KOPT-K1 (cell line): ENCODE measurements around the gene LIMA1.
"Not testable (repeated sequence)": the region's sequence is repeated elsewhere in the genome, so short reads cannot be mapped to it uniquely, and the experiment has no call there.

Experiments used
- H3K27ac ChIP-seq: fragments of 200-600 bp; sonication (generic); 2 replicates; pipeline ENCODE4 v1.5.1; 2016; ENCODE audit warnings: antibody characterized with exemption, mild to moderate bottlenecking, low read depth, low read length; ENCODE audit not compliant: poor library complexity, severe bottlenecking
- H3K36me3 ChIP-seq: fragments of 200-600 bp; sonication (generic); 2 replicates; pipeline ENCODE4 v1.5.1; 2017; ENCODE audit warnings: antibody characterized with exemption, mild to moderate bottlenecking, low read length, moderate library complexity; ENCODE audit not compliant: insufficient read depth
- H3K9me3 ChIP-seq: fragments of 200-600 bp; sonication (generic); 2 replicates; pipeline ENCODE4 v1.5.1; 2017; ENCODE audit warnings: antibody characterized with exemption, low read length, mild to moderate bottlenecking; ENCODE audit not compliant: insufficient read depth, poor library complexity, severe bottlenecking

Gene LIMA1

GRCh38 chr12:50268482-50268881 is 14.8 kb downstream of the LIMA1 start:
- no peaks in the 10 kb centered on the region for H3K9me3 ChIP-seq
- H3K27ac ChIP-seq: no peak overlapping the region
- H3K36me3 ChIP-seq: no peaks in the 10 kb centered on the region

- no peaks in the 10 kb centered on the region for H3K9me3 ChIP-seq
- H3K36me3 ChIP-seq: no peaks in the 10 kb centered on the region
- H3K27ac ChIP-seq: no peak overlapping the region
Observed at GRCh38 chr12:50265770-50266524, 17.4 kb downstream of the LIMA1 start.

GRCh38 chr12:50263832-50264231 is 19.5 kb downstream of the LIMA1 start:
- Histone ChIP-seq H3K36me3 (no peaks in the 10 kb centered on the region), H3K9me3 (no peaks in the 10 kb centered on the region), H3K27ac (no peak overlapping the region)

DNA sequence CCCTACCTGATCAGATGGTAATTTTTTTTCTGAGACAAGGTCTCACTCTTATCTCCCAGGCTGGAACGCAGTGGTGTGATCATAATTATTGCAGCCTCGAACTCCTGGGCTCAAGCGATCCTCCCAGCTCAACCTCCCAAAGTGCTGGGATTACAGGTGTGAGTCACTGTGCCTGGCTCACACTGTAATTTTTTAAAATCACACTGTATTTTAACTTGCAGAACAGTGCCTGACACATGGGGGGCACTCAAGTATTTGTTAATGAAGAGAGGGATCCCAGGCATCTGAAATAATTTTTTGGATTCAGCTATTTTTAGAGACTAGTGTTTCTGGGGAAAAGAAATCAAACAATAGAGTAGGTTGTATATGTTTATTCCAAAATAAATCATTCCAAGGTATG is 21.7 kb downstream of the LIMA1 start:
- no peaks in the 10 kb centered on the region for H3K9me3 ChIP-seq
- no peak overlapping the region for H3K27ac ChIP-seq
- no peaks in the 10 kb centered on the region for H3K36me3 ChIP-seq

DNA sequence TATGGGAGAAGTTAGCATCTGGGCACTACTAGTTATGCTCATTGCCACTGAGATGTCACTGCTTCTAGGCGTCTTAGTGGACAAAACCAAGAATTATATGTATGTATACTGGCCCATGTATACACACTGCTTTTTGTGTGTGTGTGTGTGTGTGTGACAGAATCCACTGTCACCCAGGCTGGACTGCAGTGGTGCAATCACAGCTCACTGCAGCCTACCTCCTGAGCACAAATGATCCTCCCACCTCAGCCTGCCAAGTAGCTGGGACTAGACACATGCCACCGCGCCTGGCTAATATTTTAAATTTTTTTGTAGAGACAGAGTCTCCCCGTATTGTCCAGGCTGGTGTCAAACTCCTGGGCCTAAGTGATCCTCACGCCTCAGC is 25.2 kb downstream of the LIMA1 start:
- H3K9me3 ChIP-seq: no peaks in the 10 kb centered on the region

DNA sequence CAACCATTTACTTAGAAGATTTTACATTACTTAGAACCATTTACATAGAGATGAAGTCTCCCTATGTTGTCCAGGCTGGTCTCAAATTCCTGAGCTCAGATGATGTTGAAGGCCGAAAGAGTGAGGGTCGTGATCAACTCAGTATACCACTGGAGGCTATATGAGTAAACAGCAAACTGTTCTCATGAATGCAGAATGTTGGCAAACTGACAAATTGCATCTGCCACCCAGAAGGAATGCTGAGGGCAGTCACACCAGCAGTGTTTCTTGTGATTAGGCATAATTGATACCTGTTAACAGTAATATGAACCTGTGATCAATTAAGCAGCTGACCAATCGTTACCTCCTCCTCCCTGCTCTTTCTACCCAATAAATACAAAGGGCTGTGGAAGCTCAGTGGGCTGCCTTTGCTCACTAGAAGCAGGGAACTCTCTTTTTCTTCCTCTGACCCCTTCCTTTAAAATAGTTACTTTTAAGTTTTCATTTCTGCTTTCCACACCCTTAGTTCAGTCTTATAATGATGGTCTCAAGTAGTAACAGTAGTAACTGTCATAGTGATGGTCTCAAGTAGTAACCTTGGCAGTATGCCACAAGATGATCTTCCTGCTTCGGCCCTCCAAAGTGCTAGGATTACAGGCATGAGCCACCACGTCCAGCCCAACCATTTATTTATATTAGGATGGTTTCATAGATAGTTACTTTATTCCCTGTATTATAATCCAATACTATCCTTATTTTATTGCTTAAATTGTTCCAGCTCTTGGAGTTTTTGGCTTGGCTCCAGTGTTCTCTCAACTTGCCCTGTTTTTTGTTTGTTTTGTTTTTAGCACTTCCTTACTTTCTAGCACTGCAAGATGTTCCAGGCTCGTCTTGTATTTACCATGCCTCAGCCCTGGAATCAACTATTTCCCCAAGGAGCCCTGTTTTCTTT is 25.8 kb downstream of the LIMA1 start:
- Histone ChIP-seq H3K9me3 (no peaks in the 10 kb centered on the region), H3K36me3 (no peaks in the 10 kb centered on the region), H3K27ac (no peak overlapping the region)

More for the DNA sequence above, 25.2 kb downstream of the LIMA1 start:
- Histone ChIP-seq H3K36me3 (no peaks in the 10 kb centered on the region), H3K27ac (no peak overlapping the region)

DNA sequence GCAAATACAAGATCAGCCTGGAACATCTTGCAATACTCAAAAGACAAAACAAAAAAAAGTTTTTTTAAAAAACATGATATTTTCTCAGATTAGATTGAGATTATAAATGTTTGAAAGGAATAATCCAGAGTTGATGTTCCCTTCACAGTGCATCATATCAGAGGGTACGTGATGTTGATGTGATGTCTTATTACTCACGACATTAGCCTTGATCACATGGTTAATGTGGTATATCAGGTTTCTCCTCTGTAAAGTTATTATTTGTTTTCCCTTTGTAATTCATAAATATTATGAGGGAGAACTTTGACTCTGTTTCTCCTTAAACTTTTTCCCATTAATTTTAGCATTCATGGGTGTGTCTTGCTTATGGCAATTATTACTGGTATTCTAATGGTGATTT is 26.6 kb downstream of the LIMA1 start:
- no peaks in the 10 kb centered on the region for H3K9me3 ChIP-seq
- H3K36me3 ChIP-seq: no peaks in the 10 kb centered on the region
- H3K27ac ChIP-seq: no peak overlapping the region

DNA sequence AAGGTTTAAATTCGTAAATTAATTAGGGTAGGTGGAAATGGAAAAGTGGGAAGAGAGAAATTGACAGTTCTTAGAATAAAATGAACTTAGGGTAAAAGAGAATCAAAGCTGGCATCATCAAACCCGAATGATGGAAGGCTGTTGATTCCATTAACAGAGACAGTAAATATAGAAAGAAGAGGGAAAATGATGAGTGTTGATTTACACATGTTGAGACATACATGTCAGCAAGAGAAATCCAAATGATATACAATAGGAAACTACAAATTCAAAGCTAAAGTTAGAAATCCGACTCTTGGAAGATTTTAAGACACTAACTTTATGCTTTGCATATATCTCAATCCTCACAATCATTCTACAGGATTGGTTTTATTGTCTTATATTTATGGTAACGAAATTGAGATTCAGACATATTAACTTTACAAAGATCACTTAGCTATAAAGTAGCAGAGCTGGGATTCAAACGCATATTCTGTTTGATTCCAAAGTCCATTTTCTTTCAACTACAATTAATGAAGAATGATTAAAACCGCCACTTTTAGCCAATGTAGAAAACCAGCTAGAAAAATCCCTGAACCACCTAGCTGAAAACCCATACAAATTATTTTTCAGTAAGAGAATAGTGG is 30.2 kb downstream of the LIMA1 start:
- H3K36me3 ChIP-seq: no peaks in the 10 kb centered on the region
- H3K9me3 ChIP-seq: no peaks in the 10 kb centered on the region
- H3K27ac ChIP-seq: no peak overlapping the region

DNA sequence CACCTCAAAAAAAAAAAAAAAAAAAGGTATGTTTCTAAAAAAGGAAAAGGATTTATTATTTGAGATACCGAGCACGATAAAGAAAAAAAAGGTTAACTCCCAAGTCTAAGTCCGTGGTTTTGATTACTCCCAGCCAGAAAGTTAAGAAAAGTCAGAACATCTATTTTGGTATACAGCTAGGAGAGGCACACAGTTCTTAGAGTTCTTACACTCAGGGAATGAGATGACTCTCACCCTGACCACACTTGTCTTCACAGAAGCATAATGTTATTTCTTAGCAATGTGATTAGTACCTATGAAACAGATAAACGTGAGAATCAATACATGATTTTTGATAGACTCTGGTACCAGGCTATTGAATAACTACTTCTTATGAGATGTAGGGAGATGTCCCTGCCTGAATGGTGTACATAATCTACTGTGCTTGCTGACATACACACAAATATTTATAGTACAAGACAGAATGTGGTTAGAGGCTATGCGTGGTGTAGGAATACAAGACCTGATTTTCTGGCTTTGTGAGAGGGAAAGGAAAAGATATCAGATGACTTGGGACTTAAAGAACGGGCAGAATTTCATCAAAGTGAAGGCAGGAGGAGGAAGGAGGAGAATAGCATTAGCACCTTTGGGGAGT is 31.6 kb downstream of the LIMA1 start:
- Histone ChIP-seq H3K27ac (no peak overlapping the region), H3K9me3 (no peaks in the 10 kb centered on the region), H3K36me3 (no peaks in the 10 kb centered on the region)

DNA sequence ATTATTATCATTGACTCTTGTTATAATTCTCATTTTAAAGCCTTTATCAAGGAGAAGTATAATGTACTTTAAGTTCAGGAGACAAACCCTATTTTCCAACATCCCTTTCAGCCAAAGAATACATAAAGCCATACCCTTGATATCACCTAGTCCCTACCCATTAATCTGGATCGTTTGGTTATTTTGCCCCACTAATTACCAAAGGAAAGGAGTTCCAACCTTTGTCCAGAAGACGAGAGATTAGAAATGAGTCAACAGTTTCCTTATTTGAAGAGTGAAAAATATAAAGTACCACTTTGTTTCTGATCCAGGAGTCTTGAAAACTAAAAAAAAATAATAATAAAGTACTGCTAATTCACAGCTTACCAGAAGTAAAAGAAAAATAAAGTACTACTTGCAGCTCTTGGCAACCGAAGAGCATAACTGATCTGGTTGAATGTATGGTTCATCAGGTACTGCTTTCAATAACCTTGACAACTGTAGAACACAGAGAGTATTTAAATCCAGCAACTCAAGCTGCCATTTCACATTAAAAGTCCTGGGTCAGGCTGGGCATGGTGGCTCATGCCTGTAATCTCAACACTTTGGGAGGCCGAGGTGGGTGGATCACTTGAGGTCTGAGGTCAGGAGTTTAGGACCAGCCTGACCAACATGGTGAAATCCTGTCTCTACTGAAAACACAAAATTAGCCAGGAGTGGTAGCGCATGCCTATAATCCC is 33.7 kb downstream of the LIMA1 start:
- Histone ChIP-seq H3K36me3 (no peaks in the 10 kb centered on the region), H3K27ac (no peak overlapping the region), H3K9me3 (no peaks in the 10 kb centered on the region)

DNA sequence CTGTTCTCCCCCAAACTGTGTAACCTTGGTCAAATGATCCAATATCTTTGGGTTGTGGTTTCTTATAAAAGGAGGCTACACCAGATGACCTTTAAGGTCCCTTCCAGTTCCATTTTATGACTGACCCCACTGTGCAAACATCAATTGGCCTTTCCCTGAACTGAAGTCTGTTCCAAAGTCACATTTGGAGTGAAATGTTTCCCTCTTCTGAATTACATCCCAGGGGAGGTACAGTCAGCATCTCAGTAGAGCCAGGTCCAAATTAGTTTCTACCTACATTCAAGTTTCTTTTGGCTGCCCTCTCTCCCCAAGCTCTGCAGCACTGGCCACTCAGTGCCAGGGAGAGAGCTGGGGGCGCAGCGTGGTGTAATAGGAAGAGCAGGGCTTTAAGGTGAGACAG is 34.4 kb downstream of the LIMA1 start:
- H3K36me3 ChIP-seq: no peaks in the 10 kb centered on the region
- no peaks in the 10 kb centered on the region for H3K9me3 ChIP-seq
- H3K27ac ChIP-seq: no peak overlapping the region

DNA sequence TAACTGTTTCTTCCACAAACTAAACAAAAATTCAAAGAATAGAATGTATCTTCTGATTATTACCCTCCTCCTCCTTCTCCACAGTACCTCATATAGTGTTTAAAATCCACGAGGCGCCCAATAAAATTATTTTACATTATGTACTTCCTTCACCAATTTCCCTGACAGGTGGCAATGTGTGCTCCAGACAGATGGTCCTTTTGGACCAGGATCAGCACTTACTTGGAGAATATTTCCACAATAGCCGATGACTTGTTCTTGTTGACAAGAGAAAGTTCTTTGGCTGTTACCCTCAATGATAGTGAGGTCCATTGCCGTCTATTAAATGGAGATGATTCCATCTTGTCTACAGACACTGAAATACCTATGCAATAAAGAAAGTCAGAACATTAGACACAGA is 34.9 kb downstream of the LIMA1 start:
- Histone ChIP-seq H3K36me3 (no peaks in the 10 kb centered on the region), H3K9me3 (no peaks in the 10 kb centered on the region), H3K27ac (no peak overlapping the region)

GRCh38 chr12:50247665-50248064 is 35.7 kb downstream of the LIMA1 start:
- H3K27ac ChIP-seq, H3K36me3 ChIP-seq: not testable (repeated sequence)

DNA sequence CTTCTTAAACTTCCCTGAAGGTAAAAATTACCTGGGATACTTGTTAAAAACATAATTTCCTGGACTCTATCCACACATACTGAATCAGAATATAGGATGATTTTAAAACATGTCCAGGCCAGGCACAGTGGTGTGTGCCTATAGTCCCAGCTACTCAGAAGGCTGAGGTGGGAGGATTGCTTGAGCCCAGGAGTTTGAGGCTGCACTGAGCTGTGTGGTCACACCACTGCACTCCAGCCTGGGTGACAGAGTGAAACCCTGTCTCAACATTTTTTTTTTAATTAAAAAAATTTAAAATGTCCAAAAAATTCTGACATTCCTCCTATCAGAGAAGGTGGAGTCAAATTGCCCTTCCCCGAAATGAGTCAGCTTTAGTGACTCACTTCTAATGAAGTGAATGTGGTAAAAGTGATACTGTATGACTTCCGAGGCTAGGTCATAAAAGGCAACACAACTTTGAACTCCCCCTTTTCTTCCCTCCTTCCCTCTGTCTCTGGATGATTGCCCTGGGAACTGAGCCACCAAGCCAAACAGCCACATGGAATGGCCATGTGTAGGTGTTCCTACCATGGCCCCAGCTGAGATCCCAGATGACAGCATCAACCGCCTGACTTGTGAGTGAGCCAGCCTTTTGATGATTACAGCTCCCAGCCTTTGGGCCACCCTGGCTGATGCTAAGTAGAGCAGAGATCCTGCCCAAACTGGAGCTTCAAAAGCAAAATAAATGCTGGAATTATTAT is 36.3 kb downstream of the LIMA1 start:
- H3K36me3 ChIP-seq: no peaks in the 10 kb centered on the region
- no peak overlapping the region for H3K27ac ChIP-seq
- H3K9me3 ChIP-seq: no peaks in the 10 kb centered on the region

More at GRCh38 chr12:50247665-50248064, 35.7 kb downstream of the LIMA1 start:
- not testable (repeated sequence) for H3K9me3 ChIP-seq
